Lower leg skin (tissue), 3 donors: ENCODE measurements around the gene GALNT18.

Experiments
- CTCF ChIP-seq, 3 donors: fragments of 450-650 bp; IDR thresholded peaks; one replicate each; pipeline ENCODE4 v1.5.1; 2016; ENCODE audit warnings: antibody characterized with exemption in 3 of 3, mild to moderate bottlenecking in 3 of 3, moderate library complexity in 2 of 3
- POLR2A ChIP-seq, 2 donors: fragments of 450-650 bp; IDR thresholded peaks; one replicate each; pipeline ENCODE4 v1.6.1; 2016 to 2017; ENCODE audit warnings: antibody characterized with exemption in 2 of 2, mild to moderate bottlenecking in 1 of 2, moderate library complexity in 1 of 2

- TF ChIP-seq CTCF (IDR thresholded peaks at IDR 0.05), result no peak
- no peak for TF ChIP-seq POLR2A (IDR thresholded peaks at IDR 0.05)
Observed at GRCh38 chr11:11512929-11513328, 108.9 kb downstream of the GALNT18 start.
